T-helper 2 cell (primary cell): Measurements from ENCODE around the gene FHAD1.

Experiments
- DNase-seq, 5 experiments: peaks; one replicate each; pipeline versions ENCODE4 v3.0.0 to v3.0.0-alpha.2; 2012 to 2022
- total RNA-seq, 2 donors: gene quantifications; one replicate each; lab custom pipeline; 2026; lab: John Stamatoyannopoulos, UW

Gene FHAD1
- total RNA-seq: 0 to 0.13 reads per million in 2 donors

DNA sequence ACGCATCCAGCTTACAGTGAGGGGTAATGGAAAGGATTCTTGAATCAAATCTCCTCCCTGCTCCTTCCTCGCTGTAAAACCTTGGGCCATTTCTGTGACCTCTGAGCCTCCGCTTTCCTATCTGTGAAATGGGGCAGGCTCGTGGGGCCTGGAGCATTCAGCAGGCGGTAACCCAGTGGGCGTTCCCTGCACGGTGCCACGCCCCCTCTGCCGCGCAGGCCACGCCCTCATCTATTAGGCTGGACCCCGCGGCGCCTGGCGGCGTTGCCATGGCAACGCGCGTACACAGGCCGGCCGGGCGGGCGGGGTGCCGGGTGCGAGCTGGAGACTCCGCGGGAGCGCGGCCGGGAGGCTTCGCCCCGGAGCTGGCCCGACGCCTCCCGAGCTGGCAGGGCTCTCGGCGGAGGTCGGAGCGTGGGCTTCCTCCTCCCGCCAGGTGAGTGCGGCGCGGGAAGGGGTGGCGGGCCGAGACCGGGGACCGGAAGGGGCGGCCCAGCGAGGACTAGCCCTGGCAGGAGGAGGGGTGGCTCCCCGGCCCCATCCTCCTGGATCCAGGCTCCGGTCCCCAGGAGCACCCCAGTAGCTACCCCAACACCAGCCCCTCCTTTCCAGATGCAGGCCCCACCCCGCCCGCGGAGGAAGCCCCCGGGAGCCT is at the start of gene FHAD1:
Gene FHAD1, plus strand, starts transcription at position 264 of the 655 bp plus-strand sequence. CDS start 4,562 bp downstream, outside the sequence.
- peak in 4 of 5 experiments; percentile 16 to 69 (median 30) for DNase-seq

DNA sequence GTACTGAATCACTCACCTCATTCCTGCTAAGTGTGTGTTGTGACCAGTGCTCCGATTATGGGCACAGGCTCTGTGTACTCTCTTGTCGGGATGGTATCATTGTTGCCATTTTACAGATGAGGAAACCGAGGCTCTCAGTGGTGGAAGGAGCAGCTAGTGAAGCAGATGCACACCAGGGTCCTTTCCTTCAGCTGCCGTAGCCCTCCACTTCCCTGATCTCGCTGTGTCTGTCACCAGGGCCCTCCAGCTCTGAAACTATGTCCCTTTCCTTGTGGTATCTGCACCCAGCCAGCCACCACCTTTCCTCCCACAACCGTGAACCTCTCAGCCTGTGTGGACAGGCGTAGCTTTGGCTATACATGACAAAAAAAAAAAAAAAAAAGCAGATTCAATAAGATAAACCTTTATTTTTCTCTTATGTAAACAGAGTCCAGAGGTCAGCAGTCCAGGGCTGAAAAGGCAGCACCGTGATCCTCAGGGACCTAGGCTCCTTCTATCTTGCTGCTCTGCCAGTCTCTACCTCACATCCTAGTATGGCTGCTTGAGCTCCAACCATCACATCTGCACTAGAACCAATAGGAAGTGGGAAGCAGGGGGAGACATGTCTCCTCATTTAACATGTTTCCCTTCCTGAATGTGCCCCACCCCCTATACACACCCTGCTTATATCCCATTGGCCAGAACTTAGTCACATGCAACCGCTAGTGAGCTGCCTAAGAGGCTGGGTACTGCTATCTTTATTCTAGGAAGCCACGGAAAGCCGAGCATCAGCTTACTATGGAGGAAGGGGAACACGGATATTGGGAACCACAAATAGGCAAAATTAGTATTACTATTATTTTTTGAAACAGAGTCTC is 49.2 kb upstream of the FHAD1 start:
- DNase-seq: no peak

DNA sequence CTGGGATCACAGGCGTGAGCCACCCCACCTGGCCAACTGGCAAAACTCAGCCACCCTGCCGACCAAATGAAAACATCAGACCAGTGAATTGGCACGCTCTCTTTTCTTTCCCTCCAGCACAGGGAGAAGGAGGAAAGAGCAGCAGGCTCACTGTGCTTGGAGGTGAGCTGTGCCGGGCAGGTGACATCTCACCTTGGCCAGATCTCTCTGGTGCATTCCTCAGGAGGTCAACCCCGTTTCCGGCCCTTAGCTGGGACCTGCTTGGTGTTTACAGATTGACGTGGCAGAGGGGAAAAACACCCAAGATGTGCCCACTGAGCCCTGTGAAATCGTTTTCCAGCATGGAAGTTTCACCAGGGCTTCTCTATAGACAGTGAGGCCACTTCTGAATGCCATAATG is 48.3 kb upstream of the FHAD1 start:
- no peak for DNase-seq

DNA sequence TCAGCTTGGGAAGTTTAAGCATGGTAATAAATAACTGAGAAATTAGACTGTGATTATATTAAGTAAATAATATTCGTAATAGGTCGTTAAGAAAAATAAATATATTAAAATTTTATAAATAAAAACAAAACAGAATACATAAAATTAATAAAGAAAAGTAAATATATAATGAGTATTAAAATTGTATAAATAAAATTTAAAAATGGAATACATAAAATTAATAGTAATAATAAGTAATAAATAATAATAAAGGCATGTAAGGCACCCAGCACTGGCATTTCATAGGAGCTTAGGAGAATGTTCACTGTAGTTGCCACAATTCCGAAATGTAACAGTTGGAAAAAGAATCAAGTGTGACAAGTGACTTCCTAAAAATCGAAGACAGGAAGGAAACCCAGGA is 45.8 kb upstream of the FHAD1 start:
- no peak for DNase-seq

DNA sequence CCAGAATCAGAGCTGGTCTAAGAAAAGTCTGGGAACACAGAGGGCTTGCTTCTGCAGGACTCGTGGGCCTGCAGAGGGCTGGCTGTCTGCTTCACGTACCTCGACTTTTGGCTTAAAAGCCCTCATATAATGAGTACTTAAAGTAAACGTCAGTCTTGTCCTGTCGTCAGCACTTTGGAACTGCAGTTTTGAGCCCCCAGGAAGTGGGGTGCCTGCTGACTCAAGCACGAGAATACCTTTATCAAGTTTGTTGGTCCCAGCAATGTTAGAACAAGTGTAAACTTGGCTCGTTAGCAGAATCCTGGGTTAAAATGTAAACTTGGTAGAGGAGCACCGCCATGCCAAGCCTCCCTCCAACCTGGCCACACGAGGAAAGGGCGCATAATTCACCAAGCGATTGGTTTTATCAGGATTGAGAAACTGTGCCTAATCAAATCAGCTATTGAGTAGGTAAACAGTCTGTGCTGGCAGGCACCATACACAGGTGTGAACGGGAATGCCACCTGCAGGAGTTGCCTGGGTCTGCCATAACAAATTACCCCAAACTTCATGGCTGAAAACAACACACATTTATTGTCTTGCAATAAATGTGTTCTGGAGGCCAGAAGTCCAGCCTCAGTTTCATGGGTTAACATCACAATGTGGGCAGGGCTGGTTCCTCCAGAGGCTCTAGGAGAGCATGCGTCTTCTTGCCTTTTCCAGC is 45.0 kb upstream of the FHAD1 start:
- no peak for DNase-seq

DNA sequence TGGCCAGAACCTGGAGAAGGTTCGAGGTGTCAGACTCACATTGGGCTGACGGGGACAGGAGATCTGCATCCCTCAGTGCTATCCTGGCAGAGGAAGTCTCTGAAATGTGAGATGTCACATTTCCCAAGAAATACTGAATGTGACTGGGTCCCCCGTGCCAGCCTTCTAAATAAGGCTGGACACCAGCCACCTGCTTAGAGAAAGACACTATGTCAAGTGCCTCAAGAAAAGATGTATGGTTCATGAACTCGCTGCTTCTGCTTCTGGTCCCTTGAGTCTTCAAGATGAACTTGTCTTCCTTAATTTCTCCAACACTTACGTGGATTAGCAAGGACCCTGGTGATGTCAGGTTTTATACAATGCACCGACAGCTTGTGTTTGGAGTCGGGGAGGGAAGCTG is 42.1 kb upstream of the FHAD1 start:
- DNase-seq: no peak

DNA sequence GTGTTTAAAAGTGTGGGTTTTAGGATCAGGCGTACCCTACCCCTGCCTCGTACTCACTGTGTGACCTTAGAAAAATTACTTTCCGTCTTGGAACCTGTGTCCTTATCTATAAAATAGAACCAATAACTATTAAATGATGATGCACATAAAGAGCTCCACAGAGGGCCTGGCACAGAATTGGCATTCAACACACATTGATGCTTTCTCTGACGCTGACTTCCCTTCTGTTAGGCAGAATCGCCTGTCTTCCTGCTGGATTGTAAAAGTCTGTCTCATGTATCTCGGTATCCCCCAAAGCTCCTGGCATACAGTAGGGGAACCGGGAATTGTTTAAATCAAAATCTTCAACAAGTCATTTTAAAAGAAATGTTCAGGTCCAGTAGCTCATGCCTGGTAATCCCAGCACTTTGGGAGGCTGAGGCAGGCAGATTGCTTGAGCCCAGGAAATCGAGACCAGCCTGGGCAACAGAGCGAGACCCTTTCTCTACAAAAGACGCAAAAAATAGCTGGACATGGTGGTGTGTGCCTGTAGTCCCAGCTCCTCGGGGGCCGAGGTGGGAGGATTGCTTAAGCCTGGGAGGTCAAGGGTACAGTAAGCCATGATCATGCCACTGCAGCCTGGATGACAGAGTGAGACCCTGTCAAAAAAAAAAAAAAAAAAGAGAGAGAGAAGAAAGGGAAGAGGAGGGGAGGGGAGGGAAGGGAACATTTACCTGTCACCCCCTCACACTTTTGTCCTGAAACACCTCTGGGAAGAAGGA is 41.3 kb upstream of the FHAD1 start:
- DNase-seq: no peak

DNA sequence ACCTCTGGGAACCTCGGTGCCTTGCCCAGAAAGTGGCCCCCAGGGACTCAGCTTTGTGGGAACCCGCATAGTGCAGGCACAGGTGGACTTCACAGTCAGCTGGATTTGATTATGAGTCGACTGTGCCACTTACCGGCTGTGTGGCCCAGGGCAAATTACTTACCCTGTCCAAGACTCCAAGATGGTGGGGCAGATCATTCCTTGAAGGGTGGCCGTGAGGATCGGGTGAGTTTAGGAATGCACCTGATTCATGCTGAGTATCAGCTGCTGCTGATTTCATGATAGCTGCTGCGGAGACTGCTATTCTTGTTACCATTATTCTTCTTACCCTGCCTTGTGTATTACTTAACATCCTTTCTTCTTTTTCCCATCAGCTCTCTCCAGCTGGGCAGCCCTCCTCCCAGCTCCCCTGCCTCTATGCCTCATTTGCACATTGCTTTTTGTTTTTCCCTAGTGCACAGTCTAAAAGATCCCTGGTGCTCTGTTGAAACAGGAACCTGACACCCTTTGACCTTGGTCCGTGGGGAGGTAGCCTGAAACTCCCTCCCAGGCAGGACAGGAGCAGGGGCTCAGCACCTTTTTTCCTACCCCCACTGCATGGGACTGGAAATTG is 40.5 kb upstream of the FHAD1 start:
- DNase-seq: no peak

DNA sequence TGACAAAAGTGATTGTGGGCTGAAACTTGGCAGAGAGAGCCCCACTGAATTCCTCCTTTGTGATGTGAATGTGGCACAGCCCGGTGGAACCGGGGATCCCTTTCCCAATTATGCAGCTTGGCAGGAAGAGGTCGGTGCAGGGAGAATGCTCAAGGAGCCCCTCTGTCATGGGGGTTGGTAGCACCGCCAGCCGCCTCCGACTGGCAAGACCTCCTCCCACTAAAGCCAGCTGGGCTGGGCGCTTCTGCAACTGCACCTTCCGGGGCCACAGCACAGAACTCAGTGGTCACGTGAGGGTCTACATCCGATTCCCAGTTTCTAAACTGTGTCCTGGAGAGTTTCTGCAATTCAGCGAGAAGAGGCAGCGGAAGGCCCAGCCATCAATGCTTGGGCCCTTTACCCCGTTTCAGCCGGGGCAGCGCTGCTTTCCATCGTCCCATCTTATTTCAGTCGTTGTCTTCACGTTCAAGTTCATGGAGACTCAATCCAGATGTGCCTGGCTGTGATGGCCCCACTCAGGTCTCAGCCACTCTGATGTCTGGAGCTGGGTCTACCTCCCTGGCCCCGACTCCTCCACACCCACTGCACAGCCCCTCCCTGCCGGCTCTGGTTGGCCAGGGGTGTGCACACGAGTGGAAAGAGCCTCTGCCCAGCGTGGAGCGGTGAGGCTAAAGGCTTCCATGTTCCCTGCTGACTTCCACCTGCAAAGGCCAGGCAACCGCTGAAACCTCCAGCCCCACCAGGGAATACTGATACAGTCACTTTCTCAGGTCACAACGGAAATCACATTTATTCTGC is 39.8 kb upstream of the FHAD1 start:
- no peak for DNase-seq

DNA sequence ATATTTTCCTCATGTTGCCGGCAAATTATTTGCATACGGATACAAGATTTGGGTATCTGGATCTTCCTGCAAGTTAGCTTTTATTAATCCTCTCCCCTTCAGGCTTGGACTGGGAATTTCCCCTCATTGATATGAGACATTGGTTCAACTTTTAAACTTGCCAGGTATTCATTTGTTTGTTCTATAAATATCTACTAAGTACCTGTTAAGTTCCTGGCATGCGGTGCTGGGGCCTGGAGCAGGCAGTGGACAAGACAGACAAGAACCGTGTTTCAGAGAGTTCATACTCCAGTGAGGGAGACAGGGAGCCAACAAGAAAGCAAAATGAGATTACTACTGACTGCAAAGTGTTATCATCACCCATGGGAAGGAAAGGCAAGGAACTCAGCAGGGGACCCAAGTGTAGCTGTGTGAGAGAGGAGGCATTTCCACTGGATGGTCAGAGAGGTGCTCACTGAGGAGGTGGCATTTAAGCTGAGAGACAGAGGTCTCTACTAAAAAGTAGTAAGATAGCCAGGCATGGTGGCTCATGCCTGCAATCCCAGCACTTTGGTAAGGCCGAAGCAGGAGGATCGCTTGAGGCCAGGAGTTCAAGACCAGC is 39.1 kb upstream of the FHAD1 start:
- DNase-seq: no peak

DNA sequence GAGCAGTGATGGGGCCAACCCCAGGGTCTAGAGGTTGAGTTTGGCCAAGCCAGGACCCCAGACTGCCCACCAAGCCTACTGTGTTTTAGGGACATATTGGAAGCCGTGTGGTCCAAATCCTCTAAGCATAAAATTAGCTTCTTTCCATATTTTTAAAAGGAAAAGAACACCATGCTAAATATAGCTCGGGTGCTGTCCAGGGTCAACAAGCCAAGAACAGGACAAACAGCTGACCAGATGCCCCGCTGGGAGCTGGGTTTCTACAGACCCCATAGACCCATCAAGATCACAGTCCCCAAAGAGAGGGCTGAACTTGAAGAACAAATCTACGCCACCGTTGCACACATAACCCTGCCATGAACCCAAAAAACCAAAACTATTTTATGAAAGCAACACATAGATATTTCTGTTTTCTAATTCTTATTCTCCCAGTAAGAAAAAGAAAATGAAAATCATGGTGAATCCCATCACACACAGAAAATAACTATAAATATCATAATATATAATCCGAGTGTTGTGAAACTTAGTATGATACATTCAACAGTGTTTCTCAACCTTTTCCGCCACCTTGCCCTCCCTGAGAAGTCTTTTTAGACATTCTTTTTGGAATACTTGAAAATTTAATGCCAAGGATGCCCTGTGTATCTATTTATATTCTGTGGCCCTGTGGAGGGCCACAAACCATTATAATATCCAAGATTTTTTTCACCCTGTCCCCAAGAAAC is 36.2 kb upstream of the FHAD1 start:
- DNase-seq: no peak

DNA sequence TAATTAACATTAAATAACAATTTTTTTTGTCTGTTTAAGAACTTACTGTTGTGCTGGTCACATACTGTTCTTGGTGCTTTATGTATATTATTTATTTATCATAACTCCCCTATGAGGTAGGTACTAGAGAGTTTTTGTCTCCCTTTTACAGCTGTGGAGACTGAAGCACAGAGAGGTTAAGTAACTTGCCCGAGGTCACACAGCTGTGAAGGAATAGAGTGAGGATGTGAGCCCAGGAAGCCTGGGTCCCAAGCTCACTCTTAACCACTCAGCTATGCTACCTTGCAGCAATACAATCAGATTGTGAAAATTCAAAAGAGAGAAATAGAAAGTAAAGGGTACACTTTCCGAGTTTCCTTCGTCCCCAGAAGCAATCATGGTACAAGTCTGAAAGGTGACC is 35.6 kb upstream of the FHAD1 start:
- DNase-seq: no peak

DNA sequence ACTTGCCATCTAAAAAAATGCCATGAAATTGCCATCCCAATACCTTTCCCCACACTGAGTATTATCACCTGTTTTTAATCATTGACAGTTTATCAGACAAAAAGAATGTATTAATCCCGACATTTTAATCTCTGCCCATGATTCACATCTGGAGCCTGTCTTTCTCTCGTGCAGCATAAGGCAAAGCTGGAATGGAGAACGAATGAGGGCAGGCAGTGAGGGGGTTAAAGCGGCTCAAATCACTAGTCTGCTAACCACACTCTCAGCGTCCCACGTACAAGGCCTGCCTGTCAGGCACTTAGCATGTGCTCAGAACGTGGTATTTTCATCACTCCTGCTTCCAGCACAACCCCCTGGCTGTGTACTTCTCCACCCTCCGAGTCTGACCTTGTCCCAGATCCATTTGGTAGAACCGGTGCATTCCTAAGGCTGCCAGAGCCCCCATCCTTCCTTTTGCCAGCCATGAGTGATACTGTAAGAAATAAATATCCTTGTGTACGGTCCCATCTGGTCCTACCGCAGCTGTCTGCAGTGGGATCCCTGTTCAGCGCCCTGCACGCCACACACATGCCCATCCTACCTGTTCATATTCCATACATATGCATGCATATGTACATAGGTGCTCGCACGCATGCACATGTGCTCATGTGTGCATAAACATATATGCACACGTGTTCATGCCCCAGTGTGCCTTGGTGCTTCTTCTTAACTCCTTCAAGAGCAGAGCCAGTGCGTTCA is 34.6 kb upstream of the FHAD1 start:
- DNase-seq: no peak

DNA sequence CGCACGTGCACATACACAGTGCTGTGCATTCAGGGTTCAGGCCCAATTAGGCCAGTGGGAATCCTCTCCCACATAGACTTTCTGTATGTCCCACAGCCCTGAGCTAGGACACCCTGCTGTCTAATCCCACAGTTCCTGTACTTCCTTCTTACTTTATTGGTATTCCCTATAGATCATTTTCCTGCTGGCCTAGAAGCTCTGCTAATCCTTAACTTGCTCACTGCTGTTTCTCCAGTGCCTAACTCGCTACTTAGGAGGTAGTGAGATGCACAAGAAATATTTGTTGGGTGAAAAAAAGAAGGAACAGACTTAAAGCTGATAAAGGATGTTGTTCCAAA is 34.1 kb upstream of the FHAD1 start:
- no peak for DNase-seq

DNA sequence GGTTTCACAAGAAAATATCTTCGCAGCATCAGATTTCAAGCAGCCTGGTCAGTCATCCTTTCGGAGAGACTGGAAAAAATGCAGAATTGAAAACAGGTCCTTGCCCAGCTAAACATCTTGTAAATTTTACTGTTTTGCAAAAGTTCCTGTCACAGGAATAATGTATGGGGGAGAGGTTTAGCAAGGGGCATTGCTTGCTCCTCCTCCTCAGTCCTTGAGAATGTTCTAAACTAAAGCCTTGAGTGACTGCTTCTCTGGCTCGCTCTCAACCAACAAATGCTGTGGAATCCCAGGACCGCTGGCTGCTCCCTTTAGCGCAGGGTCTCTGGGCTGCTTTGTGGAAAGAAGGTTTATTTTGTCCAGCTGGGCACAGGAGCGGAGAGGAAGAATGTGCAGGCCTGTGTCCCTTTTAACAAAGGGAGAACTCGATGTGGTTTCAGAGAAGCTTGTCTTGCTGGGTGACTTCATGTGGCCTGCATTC is 33.6 kb upstream of the FHAD1 start:
- no peak for DNase-seq

DNA sequence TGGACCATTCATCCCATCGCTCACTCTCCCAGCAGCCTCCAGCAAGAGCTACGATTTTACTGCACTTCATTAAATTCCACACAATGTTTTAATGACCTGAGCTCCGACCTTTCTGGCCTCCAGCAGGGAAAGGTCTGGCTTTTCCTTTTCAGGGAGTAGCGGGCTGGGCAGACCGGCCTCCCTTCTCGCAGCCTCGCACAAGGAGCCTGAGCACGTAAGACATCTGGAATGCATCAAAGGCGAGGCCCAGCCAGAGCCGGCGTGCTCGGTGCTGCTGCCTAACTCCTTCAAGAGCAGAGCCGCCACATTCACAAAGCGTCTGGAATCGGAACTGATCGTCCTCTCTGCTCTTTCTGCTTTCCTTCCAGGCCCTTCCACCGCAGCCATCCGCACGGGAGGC is 32.5 kb upstream of the FHAD1 start:
- no peak for DNase-seq

DNA sequence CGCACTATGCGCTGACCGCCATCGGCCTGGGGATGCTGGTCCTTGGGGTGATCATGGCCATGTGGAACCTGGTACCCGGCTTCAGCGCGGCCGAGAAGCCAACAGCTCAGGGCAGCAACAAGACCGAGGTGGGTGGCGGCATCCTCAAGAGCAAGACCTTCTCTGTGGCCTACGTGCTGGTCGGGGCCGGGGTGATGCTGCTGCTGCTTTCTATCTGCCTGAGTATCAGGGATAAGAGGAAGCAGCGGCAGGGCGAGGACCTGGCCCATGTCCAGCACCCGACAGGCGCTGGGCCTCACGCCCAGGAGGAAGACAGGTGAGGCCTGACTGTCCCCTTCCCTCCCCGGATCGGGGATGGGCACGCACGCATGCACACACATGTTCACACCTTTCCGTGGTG is 31.9 kb upstream of the FHAD1 start:
- DNase-seq: no peak

DNA sequence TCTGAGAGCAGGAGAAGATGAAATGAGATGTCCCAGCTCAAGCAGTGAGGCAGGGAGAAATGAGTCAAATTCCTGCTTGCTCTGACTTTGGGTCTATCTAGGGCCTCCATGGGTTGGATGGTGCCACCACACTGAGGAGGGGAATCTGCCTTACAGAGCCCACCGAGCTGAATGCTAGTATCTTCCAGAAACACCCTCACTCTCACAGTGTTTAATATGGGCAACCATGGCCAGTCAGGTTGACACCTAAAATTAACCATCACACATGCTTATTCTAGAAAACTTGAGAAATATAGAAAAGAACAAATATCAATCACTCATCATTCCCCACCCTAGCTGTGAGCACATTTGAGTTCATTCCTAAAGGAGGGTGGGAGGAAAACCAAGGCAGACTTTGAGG is 29.4 kb upstream of the FHAD1 start:
- DNase-seq: no peak
